ENCODE results near the gene RAB21. TPM values are rescaled to one million over a fixed set of nuclear protein-coding genes. Genes with fewer than 3 reads are reported as not detected.

RAB21 gene
- total and polyA plus RNA-seq, 10 donors: 5.7 to 75.4 (median 27.9) TPM

- DNase-seq: no peak
- Histone ChIP-seq H3K4me3 (no peak overlapping the region), H3K4me1 (peaks cover 0 to 5% (median 0%) of the 10 kb centered on the region in 6 donors), H3K27ac (no peak overlapping the region), H3K27me3 (replicated peaks in 1 of 7) (peaks cover 0 to 3% (median 0%) of the 10 kb centered on the region in 7 donors), H3K36me3 (no peaks in the 10 kb centered on the region), H3K9me3 (no peaks in the 10 kb centered on the region)
- WGBS, 5 donors: 0 to 95% (median 0%) methylated on average over 1 of the region's 1 CpG
- intact Hi-C loops (cut with DNase I; ENCODE audit: low total_unique reads): no loop called here
- TF ChIP-seq POLR2A (IDR thresholded peaks at IDR 0.05) (no peak), POLR2AphosphoS5 (IDR thresholded peaks at IDR 0.05) (no peak)
- TF ChIP-seq, protein P1, sequence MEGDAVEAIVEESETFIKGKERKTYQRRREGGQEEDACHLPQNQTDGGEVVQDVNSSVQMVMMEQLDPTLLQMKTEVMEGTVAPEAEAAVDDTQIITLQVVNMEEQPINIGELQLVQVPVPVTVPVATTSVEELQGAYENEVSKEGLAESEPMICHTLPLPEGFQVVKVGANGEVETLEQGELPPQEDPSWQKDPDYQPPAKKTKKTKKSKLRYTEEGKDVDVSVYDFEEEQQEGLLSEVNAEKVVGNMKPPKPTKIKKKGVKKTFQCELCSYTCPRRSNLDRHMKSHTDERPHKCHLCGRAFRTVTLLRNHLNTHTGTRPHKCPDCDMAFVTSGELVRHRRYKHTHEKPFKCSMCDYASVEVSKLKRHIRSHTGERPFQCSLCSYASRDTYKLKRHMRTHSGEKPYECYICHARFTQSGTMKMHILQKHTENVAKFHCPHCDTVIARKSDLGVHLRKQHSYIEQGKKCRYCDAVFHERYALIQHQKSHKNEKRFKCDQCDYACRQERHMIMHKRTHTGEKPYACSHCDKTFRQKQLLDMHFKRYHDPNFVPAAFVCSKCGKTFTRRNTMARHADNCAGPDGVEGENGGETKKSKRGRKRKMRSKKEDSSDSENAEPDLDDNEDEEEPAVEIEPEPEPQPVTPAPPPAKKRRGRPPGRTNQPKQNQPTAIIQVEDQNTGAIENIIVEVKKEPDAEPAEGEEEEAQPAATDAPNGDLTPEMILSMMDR (IDR thresholded peaks at IDR 0.05 in 8 of 11, conservative IDR thresholded peaks at IDR 0.05 in 3 of 11): no peak
Observed at GRCh38 chr12:71742998-71743397, 11.7 kb upstream of the RAB21 start.

- Histone ChIP-seq H3K27me3 (replicated peaks in 1 of 7) (peaks cover 0 to 5% (median 0%) of the 10 kb centered on the region in 7 donors), H3K4me3 (no peak overlapping the region), H3K27ac (no peak overlapping the region), H3K36me3 (no peaks in the 10 kb centered on the region), H3K4me1 (peaks cover 0 to 5% (median 0%) of the 10 kb centered on the region in 6 donors), H3K9me3 (no peaks in the 10 kb centered on the region)
- TF ChIP-seq, protein P1 (IDR thresholded peaks at IDR 0.05 in 8 of 11, conservative IDR thresholded peaks at IDR 0.05 in 3 of 11): no peak
- intact Hi-C loops (cut with DNase I; ENCODE audit: low total_unique reads): loop anchor here (5.0 kb wide), 1 partner anchor 327 kb away; no protein-coding TSS in a partner anchor
- WGBS, 5 donors: 88 to 94% (median 91%) methylated on average over 5 of the region's 5 CpGs
- no peak for DNase-seq
Observed at GRCh38 chr12:71744522-71745300, 10.0 kb upstream of the RAB21 start.

DNA sequence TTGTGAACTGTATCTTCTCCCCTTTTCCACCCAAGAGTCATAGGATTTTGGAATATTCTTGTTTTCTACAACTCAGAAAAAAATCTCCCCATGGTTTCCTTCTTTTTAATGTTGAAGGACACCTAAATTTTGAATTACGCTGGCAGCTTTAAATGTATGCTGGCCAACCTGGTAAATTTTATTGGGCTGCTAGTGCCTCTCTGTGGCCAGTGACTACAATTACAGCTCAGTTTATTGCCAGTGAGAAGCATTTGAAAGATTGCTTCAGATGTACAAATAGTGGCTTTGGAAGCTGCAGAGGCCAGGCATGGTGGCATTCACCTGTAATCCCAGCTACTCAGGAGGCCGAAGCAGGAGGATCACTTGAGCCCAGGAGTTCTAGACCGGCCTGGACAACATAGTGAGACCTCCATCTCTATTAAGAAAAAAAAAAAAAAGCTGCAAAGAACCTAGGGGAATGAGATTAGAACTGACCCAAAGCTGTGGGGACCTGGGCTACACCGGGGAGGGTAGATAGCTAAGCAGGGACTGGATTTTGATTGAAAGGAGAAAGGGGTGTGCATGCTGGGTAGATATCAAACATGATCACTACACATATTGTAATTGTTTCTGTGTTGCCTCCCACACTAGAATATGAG is 7.6 kb upstream of the RAB21 start:
- 38 to 49% (median 38%) methylated on average over 4 of the region's 4 CpGs for WGBS, 5 donors
- no peaks in the 10 kb centered on the region for H3K9me3 ChIP-seq
- peaks cover 0 to 13% (median 0%) of the 10 kb centered on the region in 7 donors for H3K27me3 ChIP-seq (replicated peaks in 1 of 7)
- TF ChIP-seq POLR2A (IDR thresholded peaks at IDR 0.05): no peak
- TF ChIP-seq POLR2AphosphoS5 (IDR thresholded peaks at IDR 0.05): no peak
- TF ChIP-seq, protein P1 (IDR thresholded peaks at IDR 0.05 in 8 of 11, conservative IDR thresholded peaks at IDR 0.05 in 3 of 11): peak; percentile 47 to 84 (median 75)
- no peak for DNase-seq
- no peak overlapping the region for H3K27ac ChIP-seq
- H3K4me3 ChIP-seq: no peak overlapping the region
- no peaks in the 10 kb centered on the region for H3K36me3 ChIP-seq
- intact Hi-C loops (cut with DNase I; ENCODE audit: low total_unique reads): loop anchor here (5.0 kb wide), 1 partner anchor 330 kb away; no protein-coding TSS in a partner anchor
- H3K4me1 ChIP-seq: peaks cover 0 to 5% (median 0%) of the 10 kb centered on the region in 6 donors
